GM06990 (cell line): ENCODE data around the gene MR1.

Experiments used
- DNase-seq: peaks from one replicate; pipeline ENCODE4 v3.0.0-alpha.2; 2011; ENCODE audit not compliant: insufficient read length; ENCODE audit errors: extremely low read depth
- H3K27me3 ChIP-seq: replicated peaks from 2 replicates; pipeline ENCODE4 v1.6.0; 2011; ENCODE audit warnings: low read length; ENCODE audit not compliant: control insufficient read depth, insufficient read depth
- H3K36me3 ChIP-seq: 2 replicates; pipeline ENCODE4 v1.5.1; 2011; ENCODE audit warnings: low read length; ENCODE audit not compliant: control insufficient read depth, insufficient read depth
- H3K4me3 ChIP-seq: replicated peaks from 2 replicates; pipeline ENCODE4 v1.5.1; 2011; ENCODE audit warnings: low read depth, mild to moderate bottlenecking, control low read depth, low read length
- TF ChIP-seq, protein P1 (sequence below): IDR thresholded peaks from 2 replicates; pipeline ENCODE4 v1.5.1; 2011; ENCODE audit warnings: low read length, control low read depth, mild to moderate bottlenecking, inconsistent platforms; ENCODE audit not compliant: insufficient read depth, poor library complexity, severe bottlenecking

The MR1 gene

DNA sequence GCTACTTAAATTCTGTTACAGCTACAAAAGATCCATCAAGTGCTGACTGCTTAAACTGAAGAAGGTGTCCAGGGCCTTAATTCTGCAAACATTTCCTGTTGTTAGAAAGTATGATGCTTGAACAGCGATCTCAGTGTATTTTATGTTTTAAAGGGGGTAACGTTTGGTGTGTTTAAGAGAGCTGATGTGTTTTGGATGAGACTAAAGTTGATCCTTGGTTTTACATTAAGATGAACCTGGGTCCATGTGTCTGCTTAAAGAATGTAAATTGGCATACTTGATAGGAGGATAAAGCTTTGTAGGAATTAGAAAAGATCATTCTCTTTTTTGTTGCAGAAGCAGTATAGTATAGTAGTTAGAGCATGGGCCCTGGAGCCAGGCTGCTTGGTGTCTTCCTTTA is 58.3 kb downstream of the MR1 start:
- TF ChIP-seq, protein P1, sequence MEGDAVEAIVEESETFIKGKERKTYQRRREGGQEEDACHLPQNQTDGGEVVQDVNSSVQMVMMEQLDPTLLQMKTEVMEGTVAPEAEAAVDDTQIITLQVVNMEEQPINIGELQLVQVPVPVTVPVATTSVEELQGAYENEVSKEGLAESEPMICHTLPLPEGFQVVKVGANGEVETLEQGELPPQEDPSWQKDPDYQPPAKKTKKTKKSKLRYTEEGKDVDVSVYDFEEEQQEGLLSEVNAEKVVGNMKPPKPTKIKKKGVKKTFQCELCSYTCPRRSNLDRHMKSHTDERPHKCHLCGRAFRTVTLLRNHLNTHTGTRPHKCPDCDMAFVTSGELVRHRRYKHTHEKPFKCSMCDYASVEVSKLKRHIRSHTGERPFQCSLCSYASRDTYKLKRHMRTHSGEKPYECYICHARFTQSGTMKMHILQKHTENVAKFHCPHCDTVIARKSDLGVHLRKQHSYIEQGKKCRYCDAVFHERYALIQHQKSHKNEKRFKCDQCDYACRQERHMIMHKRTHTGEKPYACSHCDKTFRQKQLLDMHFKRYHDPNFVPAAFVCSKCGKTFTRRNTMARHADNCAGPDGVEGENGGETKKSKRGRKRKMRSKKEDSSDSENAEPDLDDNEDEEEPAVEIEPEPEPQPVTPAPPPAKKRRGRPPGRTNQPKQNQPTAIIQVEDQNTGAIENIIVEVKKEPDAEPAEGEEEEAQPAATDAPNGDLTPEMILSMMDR, result no peak
- no peak for DNase-seq
- Histone ChIP-seq H3K4me3 (peak overlapping the region; percentile 95), H3K27me3 (no peaks in the 10 kb centered on the region), H3K36me3 (peaks cover 16% of the 10 kb centered on the region)

DNA sequence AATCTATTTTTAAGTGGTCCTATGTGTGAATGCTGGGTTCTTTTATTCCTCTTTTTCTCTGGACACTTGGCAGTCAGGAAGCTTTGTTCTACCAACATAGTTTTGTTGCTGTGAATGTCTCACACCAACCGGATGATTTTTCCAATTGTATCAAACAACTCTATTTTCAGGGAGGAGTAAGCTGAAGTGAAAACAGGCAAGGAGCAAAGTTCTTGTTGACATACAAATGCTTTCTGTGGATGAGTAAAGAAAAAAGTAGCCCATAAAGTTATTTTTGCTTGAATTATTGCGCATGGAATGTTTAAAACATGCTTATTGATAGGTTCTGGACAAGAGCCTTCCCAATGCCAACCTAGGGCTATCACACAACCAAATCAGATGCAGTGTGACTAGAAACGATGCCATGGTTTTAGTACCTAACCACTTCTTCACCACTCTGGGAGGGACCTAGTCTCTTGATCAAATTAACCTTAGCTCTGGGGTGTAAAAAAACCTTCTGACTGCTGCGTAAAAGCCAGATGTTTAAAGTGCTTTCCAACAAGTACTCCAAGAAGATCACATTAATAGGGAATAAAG is 59.2 kb downstream of the MR1 start:
- H3K27me3 ChIP-seq, result no peaks in the 10 kb centered on the region
- peak overlapping the region; percentile 95 for H3K4me3 ChIP-seq
- peaks cover 16% of the 10 kb centered on the region for H3K36me3 ChIP-seq
- TF ChIP-seq, protein P1, result no peak
- no peak for DNase-seq

DNA sequence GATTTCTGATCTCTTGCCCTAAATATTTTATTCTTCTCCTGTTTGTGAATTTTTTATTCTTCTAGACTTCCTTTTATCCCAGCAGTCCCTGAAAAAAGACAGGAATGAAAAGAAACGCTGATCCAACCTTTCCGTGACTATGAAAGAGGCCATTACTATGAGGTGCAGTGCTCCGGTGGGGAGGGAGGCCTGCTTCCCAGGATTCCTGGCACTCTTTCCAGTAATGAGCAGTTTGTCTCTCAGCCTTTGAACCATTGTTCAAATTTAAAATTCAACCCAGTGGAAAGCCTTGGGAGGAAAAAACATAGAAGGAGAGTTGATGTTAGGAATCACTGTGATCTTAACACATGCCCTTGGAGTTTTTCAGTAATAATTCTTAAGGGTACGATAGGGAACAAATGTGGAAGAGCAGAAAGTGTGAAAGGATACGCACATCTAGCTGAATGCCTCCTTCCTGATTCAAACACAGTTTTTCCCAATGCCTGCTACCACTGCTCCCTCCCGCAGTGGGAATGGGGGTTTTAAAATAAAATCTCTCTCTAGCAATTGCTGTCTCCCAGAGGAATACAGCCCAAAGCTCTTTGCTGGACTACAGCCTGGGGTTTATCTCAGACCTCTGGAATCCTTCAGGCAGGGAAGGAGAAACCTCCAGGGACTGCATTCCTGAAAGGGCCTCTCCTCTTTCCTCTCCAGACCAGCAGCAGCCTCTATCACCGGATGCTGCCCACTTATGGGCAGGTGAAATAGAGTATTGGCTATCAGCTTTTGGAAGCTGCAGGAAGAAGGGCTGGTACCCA is 60.8 kb downstream of the MR1 start:
- H3K36me3 ChIP-seq, result peaks cover 14% of the 10 kb centered on the region
- no peak for DNase-seq

DNA sequence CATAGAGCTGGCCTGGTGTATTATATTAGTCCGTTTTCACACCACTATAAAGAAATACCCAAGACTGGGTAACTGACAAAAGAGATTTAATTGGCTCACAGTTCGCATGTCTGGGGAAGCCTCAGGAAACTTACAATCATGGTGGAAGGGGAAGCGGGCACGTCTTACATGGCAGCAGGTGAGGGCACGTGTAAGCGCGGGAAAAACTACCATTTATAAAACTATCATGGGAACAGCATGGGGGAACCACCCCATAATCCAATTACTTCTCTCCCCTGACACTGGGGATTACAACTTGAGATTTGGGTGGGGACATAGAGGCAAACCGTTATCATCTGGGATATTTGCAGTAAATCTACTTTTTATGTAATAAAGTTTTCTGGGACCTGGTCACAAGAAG is 61.5 kb downstream of the MR1 start:
- H3K4me3 ChIP-seq, result no peak overlapping the region
- peaks cover 11% of the 10 kb centered on the region for H3K36me3 ChIP-seq
- H3K27me3 ChIP-seq, result no peaks in the 10 kb centered on the region
- TF ChIP-seq, protein P1, result no peak
- DNase-seq, result no peak

More for the DNA sequence above, 60.8 kb downstream of the MR1 start:
- no peaks in the 10 kb centered on the region for H3K27me3 ChIP-seq
- TF ChIP-seq, protein P1, result no peak
- no peak overlapping the region for H3K4me3 ChIP-seq

DNA sequence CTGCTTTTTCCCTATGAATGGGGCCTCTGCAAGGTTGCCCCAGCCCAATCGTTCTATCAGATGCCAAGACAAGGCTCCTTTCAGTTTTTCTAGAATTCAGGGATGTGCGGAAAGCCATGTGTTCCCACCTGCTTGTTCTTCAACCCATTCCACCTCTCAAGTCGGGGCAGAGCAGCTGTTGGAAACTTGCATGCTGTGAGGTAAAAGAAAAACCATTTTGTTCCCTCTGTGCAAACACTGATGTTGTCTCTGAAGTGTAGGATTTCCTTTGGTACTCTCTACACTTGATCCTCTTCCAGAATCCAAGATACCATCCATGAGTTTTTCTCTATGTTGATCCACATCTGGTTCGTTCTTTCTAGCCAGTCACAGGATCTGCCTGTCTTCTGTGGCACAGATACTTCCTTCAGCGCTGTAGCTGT is 62.0 kb downstream of the MR1 start:
- no peak for DNase-seq
- TF ChIP-seq, protein P1, result no peak

More for the DNA sequence above, 62.0 kb downstream of the MR1 start:
- Histone ChIP-seq H3K27me3 (no peaks in the 10 kb centered on the region), H3K36me3 (peaks cover 11% of the 10 kb centered on the region), H3K4me3 (no peak overlapping the region)
